ENCODE data around the gene ZDHHC20. TPM values are rescaled to one million over a fixed set of nuclear protein-coding genes. Genes with fewer than 3 reads are reported as not detected.

Gene ZDHHC20
- total and polyA plus RNA-seq, 2 of the 4 experiments (the other 2 are of a cell fraction): 16.1 to 72.4 TPM

DNA sequence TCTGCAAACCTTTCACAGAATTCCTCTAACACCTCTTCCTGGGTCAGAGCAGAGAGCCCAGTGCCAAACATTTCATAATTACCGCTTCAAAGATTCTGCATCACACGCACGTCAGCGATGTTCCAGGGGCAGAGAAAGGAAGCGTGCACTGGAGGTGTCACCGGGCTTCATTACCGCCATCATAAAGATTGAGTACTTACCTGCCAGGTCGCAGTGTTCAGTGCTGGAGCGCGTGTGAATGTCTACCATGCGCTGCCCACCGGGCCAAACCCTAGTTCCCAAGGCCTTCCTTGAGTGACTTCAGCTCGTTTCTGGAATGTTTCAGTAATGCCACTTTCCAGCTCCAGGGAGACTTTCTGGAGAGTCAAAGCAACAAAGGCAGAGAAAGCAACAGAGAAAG is 104.4 kb downstream of the ZDHHC20 start:
- no TSS peak for BruUV-seq (replicated peaks)
- Histone ChIP-seq H4K8ac (ENCODE audit: low read depth in 2 of 2, low read length in 2 of 2) (no peak overlapping the region), H2BK15ac (ENCODE audit: low read depth, low read length) (no peak overlapping the region), H4K5ac (ENCODE audit: low read depth, low read length) (no peak overlapping the region), H3K4me2 (ENCODE audit: low read depth, low read length) (no peak overlapping the region), H3K14ac (replicated peaks; ENCODE audit: low read depth, low read length) (no peak overlapping the region), H2BK120ac (ENCODE audit: low read depth, low read length) (no peak overlapping the region), H3K23ac (ENCODE audit: low read depth, low read length) (no peak overlapping the region), H2AK5ac (ENCODE audit: low read depth, low read length) (no peak overlapping the region), H2AK9ac (replicated peaks; ENCODE audit: low read depth, low read length, poor library complexity) (no peak overlapping the region), H3K9me1 (ENCODE audit: insufficient read depth, low read length) (no peaks in the 10 kb centered on the region), H3K36me3 (ENCODE audit: control insufficient read depth, insufficient read depth, low read length) (no peaks in the 10 kb centered on the region), H3K9me3 (ENCODE audit: control insufficient read depth, insufficient read depth, low read length) (no peaks in the 10 kb centered on the region), H3K18ac (ENCODE audit: low read depth, low read length) (no peak overlapping the region), H3K27me3 (ENCODE audit: control insufficient read depth, insufficient read depth, low read length) (peaks cover 5% of the 10 kb centered on the region), H3K4ac (ENCODE audit: low read depth, low read length) (no peak overlapping the region), H3K79me1 (ENCODE audit: low read depth in 1 of 2, low read length in 2 of 2) (no peaks in the 10 kb centered on the region), H3K56ac (ENCODE audit: extremely low read depth, insufficient read depth, low read length) (no peak overlapping the region), H3K27ac (ENCODE audit: insufficient read depth, low read length) (no peak overlapping the region), H4K20me1 (ENCODE audit: insufficient read depth, low read length) (no peaks in the 10 kb centered on the region), H2BK20ac (ENCODE audit: low read depth, low read length) (no peak overlapping the region), H3K4me3 (ENCODE audit: insufficient read depth, low read depth, low read length) (no peak overlapping the region), H4K91ac (ENCODE audit: insufficient read depth, low read depth, low read length) (no peak overlapping the region), H3K9ac (ENCODE audit: low read depth, low read length) (no peak overlapping the region), H2AFZ (replicated peaks; ENCODE audit: low read length, poor library complexity) (no peak overlapping the region), H2BK5ac (ENCODE audit: low read depth, low read length, poor library complexity, severe bottlenecking) (no peak overlapping the region), H3K4me1 (ENCODE audit: control insufficient read depth, insufficient read depth, low read length) (no peaks in the 10 kb centered on the region)
- TF ChIP-seq RAD21 (IDR thresholded peaks at IDR 0.05; ENCODE audit: low read length) (no peak), BHLHE40 (IDR thresholded peaks at IDR 0.05; ENCODE audit: low read depth, low read length) (no peak), MAFK (IDR thresholded peaks at IDR 0.05; ENCODE audit: low read depth, low read length) (no peak), RFX5 (IDR thresholded peaks at IDR 0.05; ENCODE audit: low read depth, low read length) (no peak), MXI1 (IDR thresholded peaks at IDR 0.05; ENCODE audit: borderline replicate concordance, low read depth, low read length) (no peak), RCOR1 (IDR thresholded peaks at IDR 0.05; ENCODE audit: insufficient replicate concordance, low read length) (no peak), CEBPB (IDR thresholded peaks at IDR 0.05; ENCODE audit: low read depth, low read length) (no peak), POLR2A (IDR thresholded peaks at IDR 0.05; ENCODE audit: low read depth, low read length) (no peak), CHD1 (IDR thresholded peaks at IDR 0.05; ENCODE audit: low read depth, low read length) (no peak), MAZ (IDR thresholded peaks at IDR 0.05; ENCODE audit: borderline replicate concordance, low read depth, low read length) (no peak), FOS (IDR thresholded peaks at IDR 0.05; ENCODE audit: low read depth, low read length) (no peak), SMC3 (IDR thresholded peaks at IDR 0.05; ENCODE audit: low read depth, low read length) (no peak), NFE2L2 (IDR thresholded peaks at IDR 0.05; ENCODE audit: low read depth, low read length) (no peak)
- TF ChIP-seq, protein P1, sequence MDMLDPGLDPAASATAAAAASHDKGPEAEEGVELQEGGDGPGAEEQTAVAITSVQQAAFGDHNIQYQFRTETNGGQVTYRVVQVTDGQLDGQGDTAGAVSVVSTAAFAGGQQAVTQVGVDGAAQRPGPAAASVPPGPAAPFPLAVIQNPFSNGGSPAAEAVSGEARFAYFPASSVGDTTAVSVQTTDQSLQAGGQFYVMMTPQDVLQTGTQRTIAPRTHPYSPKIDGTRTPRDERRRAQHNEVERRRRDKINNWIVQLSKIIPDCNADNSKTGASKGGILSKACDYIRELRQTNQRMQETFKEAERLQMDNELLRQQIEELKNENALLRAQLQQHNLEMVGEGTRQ (IDR thresholded peaks at IDR 0.05; ENCODE audit: low read depth, low read length): no peak
- TF ChIP-seq, protein P2, sequence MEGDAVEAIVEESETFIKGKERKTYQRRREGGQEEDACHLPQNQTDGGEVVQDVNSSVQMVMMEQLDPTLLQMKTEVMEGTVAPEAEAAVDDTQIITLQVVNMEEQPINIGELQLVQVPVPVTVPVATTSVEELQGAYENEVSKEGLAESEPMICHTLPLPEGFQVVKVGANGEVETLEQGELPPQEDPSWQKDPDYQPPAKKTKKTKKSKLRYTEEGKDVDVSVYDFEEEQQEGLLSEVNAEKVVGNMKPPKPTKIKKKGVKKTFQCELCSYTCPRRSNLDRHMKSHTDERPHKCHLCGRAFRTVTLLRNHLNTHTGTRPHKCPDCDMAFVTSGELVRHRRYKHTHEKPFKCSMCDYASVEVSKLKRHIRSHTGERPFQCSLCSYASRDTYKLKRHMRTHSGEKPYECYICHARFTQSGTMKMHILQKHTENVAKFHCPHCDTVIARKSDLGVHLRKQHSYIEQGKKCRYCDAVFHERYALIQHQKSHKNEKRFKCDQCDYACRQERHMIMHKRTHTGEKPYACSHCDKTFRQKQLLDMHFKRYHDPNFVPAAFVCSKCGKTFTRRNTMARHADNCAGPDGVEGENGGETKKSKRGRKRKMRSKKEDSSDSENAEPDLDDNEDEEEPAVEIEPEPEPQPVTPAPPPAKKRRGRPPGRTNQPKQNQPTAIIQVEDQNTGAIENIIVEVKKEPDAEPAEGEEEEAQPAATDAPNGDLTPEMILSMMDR (conservative IDR thresholded peaks at IDR 0.05; ENCODE audit: low read depth, low read length): no peak
- TF ChIP-seq, protein P3, sequence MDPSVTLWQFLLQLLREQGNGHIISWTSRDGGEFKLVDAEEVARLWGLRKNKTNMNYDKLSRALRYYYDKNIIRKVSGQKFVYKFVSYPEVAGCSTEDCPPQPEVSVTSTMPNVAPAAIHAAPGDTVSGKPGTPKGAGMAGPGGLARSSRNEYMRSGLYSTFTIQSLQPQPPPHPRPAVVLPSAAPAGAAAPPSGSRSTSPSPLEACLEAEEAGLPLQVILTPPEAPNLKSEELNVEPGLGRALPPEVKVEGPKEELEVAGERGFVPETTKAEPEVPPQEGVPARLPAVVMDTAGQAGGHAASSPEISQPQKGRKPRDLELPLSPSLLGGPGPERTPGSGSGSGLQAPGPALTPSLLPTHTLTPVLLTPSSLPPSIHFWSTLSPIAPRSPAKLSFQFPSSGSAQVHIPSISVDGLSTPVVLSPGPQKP (IDR thresholded peaks at IDR 0.05; ENCODE audit: borderline replicate concordance, low read depth, low read length): no peak
- CTCF ChIA-PET: no interaction called here
- dilution Hi-C loops (cut with HindIII; ENCODE audit: low sequenced_read_pairs, unreplicated experiment) (no loop called here), in situ Hi-C loops (cut with MboI; ENCODE audit: low sequenced_read_pairs) (no loop called here), intact Hi-C loops (cut with micrococcal nuclease) (no loop called here)
- WGBS, 2 experiments (ENCODE audit: extremely low coverage in 2 of 2, insufficient read length in 1 of 2): 78% methylated on average over 10 of the region's 13 CpGs; no CpG with 5 or more reads in 1 of the 2 experiments
- DNase-seq: no peak
- no peak for ATAC-seq (ENCODE audit: low read depth)
- POLR2A ChIA-PET (ENCODE audit: unreplicated experiment): no interaction called here
